Endodermal cell (in vitro differentiated cells): ENCODE measurements around the gene MDM1. TPM values are rescaled to one million over a fixed set of nuclear protein-coding genes. Genes with fewer than 3 reads are reported as not detected.

Experiments used
- DNase-seq: peaks from one replicate; pipeline ENCODE4 v3.0.0-alpha.2; 2017
- H3K27ac ChIP-seq: 2 replicates; pipeline ENCODE4 v1.5.1; 2013; ENCODE audit warnings: mild to moderate bottlenecking, low read depth, low read length, moderate library complexity
- H3K27me3 ChIP-seq: 2 replicates; pipeline ENCODE4 v1.6.1; 2013; ENCODE audit warnings: mild to moderate bottlenecking, low read length, moderate library complexity; ENCODE audit not compliant: insufficient read depth, control insufficient read depth, poor library complexity, severe bottlenecking
- H3K36me3 ChIP-seq: 2 replicates; pipeline ENCODE4 v1.7.0; 2013; ENCODE audit warnings: mild to moderate bottlenecking, low read length, moderate library complexity; ENCODE audit not compliant: control insufficient read depth, insufficient read depth
- H3K4me1 ChIP-seq: one replicate; pipeline ENCODE4 v1.7.0; 2013; ENCODE audit warnings: low read length; ENCODE audit not compliant: control insufficient read depth, insufficient read depth
- H3K4me3 ChIP-seq: 2 replicates; pipeline ENCODE4 v1.5.1; 2013; ENCODE audit warnings: mild to moderate bottlenecking, low read length, moderate library complexity
- H3K9ac ChIP-seq: 2 replicates; pipeline ENCODE4 v1.6.1; 2013; ENCODE audit warnings: mild to moderate bottlenecking, low read length, moderate library complexity; ENCODE audit not compliant: poor library complexity, severe bottlenecking; ENCODE audit errors: extremely low read depth
- H3K9me3 ChIP-seq: 2 replicates; pipeline ENCODE4 v1.6.1; 2013; ENCODE audit warnings: mild to moderate bottlenecking, low read length, moderate library complexity; ENCODE audit not compliant: control insufficient read depth
- H3K27ac Mint-ChIP-seq: 2 replicates; pipeline ENCODE4 v1.8.0; 2020; ENCODE audit warnings: mixed read lengths
- H3K27me3 Mint-ChIP-seq: 2 replicates; pipeline ENCODE4 v1.8.0; 2021; ENCODE audit warnings: mild to moderate bottlenecking, mixed read lengths; ENCODE audit not compliant: insufficient read depth
- H3K36me3 Mint-ChIP-seq: 2 replicates; pipeline ENCODE4 v1.8.0; 2020; ENCODE audit warnings: low read depth, mixed read lengths
- H3K4me1 Mint-ChIP-seq: 2 replicates; pipeline ENCODE4 v1.8.0; 2020; ENCODE audit warnings: mixed read lengths
- H3K4me3 Mint-ChIP-seq: 2 replicates; pipeline ENCODE4 v1.8.0; 2020; ENCODE audit warnings: mild to moderate bottlenecking, moderate library complexity, mixed read lengths
- H3K9me3 Mint-ChIP-seq: 2 replicates; pipeline ENCODE4 v1.8.0; 2020; ENCODE audit warnings: mild to moderate bottlenecking, mixed read lengths
- WGBS, 2 experiments: methylation state at CpG; one replicate each; pipeline versions ENCODE4 v1.1.5 to v1.1.7; 2013; ENCODE audit warnings: missing lambda C conversion rate in 2 of 2, mixed read lengths in 1 of 2; ENCODE audit not compliant: insufficient coverage in 1 of 2, insufficient read length in 1 of 2; 5-methylcytosine and 5-hydroxymethylcytosine counted together
- total RNA-seq, 2 donors: library from RNA; stranded (reverse); fragmentation: NEBNext Ultra II Directional in 1 of 2; extraction: Animal tissue kit (Norgen Biotek cat#: 25700) in 1 of 2; gene quantifications; 2 replicates in 1 of 2; 3 replicates in 1 of 2; pipeline ENCODE4 v1.2.1, GENCODE V29; 2021
- TF ChIP-seq, protein P1 (sequence below): fragments of 200-600 bp; sonication (generic); conservative IDR thresholded peaks from 2 replicates; pipeline ENCODE4 v1.5.0; 2021; ENCODE audit warnings: antibody characterized with exemption, mild to moderate bottlenecking

Gene MDM1
- total RNA-seq, 2 donors from 2014 or later: 20.2 to 21.2 TPM

DNA sequence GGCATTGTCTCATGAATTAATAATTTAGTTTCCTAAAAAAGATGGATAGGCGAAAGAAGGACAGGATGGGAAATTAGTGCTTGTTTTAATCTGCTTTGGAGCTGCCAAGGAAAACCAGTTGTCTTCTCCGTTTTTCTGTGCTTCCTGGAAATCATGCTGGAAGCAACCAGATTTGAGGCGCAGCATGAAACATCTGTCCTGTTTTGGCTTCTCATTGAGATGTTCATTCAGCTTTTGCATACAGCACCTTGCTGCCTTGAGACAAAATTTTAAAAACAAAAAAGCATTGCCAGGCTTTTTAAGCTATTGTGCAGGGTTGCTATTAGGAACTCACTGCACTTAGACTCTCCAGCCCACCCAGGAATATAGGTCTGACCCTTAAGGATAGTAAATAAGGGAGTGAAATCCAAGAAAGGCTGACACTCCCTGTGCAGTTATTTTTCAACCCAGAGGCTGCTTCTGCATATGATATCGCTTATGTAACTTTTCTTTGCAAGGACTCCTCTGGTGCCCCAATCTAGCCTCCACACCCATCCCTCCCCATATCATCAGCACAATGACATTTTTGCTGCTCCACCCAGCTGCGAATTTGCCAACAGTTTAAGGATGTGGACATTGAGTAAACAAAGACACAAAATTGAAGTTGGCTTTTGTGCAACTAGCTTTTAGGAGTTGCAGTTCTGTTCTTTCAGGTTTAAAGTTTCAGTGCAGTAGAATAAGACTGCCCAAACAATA, 46.9 kb upstream of the MDM1 start:
- Histone ChIP-seq H3K27ac (no peak overlapping the region), H3K36me3 (no peaks in the 10 kb centered on the region), H3K4me1 (no peaks in the 10 kb centered on the region), H3K9ac (no peak overlapping the region), H3K4me3 (no peak overlapping the region), H3K27me3 (no peaks in the 10 kb centered on the region), H3K9me3 (no peaks in the 10 kb centered on the region)
- WGBS, 2 experiments: 86 to 92% methylated on average over 4 to 5 of the region's 5 CpGs
- Mint-ChIP-seq H3K4me3 (no peak overlapping the region), H3K27me3 (no peaks in the 10 kb centered on the region), H3K4me1 (peaks cover 12% of the 10 kb centered on the region), H3K36me3 (no peaks in the 10 kb centered on the region), H3K9me3 (no peaks in the 10 kb centered on the region), H3K27ac (no peak overlapping the region)
- no peak for DNase-seq
- TF ChIP-seq, protein P1, sequence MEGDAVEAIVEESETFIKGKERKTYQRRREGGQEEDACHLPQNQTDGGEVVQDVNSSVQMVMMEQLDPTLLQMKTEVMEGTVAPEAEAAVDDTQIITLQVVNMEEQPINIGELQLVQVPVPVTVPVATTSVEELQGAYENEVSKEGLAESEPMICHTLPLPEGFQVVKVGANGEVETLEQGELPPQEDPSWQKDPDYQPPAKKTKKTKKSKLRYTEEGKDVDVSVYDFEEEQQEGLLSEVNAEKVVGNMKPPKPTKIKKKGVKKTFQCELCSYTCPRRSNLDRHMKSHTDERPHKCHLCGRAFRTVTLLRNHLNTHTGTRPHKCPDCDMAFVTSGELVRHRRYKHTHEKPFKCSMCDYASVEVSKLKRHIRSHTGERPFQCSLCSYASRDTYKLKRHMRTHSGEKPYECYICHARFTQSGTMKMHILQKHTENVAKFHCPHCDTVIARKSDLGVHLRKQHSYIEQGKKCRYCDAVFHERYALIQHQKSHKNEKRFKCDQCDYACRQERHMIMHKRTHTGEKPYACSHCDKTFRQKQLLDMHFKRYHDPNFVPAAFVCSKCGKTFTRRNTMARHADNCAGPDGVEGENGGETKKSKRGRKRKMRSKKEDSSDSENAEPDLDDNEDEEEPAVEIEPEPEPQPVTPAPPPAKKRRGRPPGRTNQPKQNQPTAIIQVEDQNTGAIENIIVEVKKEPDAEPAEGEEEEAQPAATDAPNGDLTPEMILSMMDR: no peak

DNA sequence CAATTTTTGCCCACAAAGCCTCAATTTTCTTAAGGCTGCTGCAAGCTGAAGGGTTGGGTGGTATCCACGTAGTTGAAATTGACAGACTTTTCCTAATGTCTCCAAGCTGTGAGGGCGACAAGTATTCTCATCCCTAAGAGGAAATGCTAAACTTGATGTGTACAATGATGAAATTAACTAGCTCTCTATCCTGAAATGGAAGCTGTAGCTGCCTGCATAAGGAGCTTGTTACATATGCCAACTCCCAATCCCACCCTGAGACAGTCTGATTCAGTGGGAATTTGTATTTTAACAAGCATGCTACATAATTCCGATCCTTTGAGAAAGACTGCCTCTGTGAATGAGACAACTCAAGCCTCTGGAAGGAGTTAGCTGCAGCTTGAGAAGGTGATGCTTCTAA, 45.7 kb upstream of the MDM1 start:
- WGBS, 2 experiments: 90 to 95% methylated on average over 3 of the region's 3 CpGs
- H3K27me3 ChIP-seq: no peaks in the 10 kb centered on the region
- H3K36me3 ChIP-seq: no peaks in the 10 kb centered on the region
- DNase-seq: no peak
- H3K9me3 Mint-ChIP-seq: no peaks in the 10 kb centered on the region
- H3K9ac ChIP-seq: no peak overlapping the region
- H3K27me3 Mint-ChIP-seq: no peaks in the 10 kb centered on the region
- H3K27ac Mint-ChIP-seq: no peak overlapping the region
- H3K4me1 ChIP-seq: no peaks in the 10 kb centered on the region
- TF ChIP-seq, protein P1: no peak
- H3K27ac ChIP-seq: no peak overlapping the region
- H3K4me1 Mint-ChIP-seq: peaks cover 12% of the 10 kb centered on the region
- H3K4me3 ChIP-seq: no peak overlapping the region
- no peaks in the 10 kb centered on the region for H3K36me3 Mint-ChIP-seq
- no peaks in the 10 kb centered on the region for H3K9me3 ChIP-seq
- H3K4me3 Mint-ChIP-seq: no peak overlapping the region

DNA sequence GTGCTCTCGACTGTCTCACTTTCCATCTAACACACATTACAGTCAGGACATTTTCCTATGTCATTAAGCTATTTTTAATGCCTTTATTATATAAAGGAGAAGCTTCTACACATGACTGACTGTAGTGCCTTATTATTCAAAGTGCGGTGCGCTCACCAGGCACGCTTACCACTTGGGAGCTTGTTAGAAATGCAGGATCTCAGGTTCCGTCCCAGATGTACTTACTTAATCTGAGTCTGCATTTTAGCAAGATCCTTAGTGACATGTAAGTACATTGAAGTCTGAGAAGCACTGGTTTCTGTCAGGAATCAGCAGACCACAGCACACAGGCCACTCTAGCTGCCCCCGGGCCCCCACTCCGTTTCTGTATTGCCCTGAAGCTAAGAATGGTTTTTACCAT, 44.7 kb upstream of the MDM1 start:
- no peak overlapping the region for H3K4me3 ChIP-seq
- no peak for DNase-seq
- no peak overlapping the region for H3K4me3 Mint-ChIP-seq
- no peak overlapping the region for H3K9ac ChIP-seq
- WGBS, 2 experiments: 91 to 96% methylated on average over 4 to 6 of the region's 7 CpGs
- H3K4me1 ChIP-seq: no peaks in the 10 kb centered on the region
- no peaks in the 10 kb centered on the region for H3K36me3 Mint-ChIP-seq
- H3K27me3 Mint-ChIP-seq: no peaks in the 10 kb centered on the region
- peaks cover 9% of the 10 kb centered on the region for H3K4me1 Mint-ChIP-seq
- H3K36me3 ChIP-seq: no peaks in the 10 kb centered on the region
- TF ChIP-seq, protein P1: no peak
- H3K27me3 ChIP-seq: no peaks in the 10 kb centered on the region
- no peaks in the 10 kb centered on the region for H3K9me3 ChIP-seq
- no peaks in the 10 kb centered on the region for H3K9me3 Mint-ChIP-seq
- H3K27ac ChIP-seq: no peak overlapping the region
- H3K27ac Mint-ChIP-seq: no peak overlapping the region
